GM12801 (cell line): ENCODE results near the gene RAP1GAP.

Source experiments
- TF ChIP-seq, protein P1 (sequence below): IDR thresholded peaks from one replicate; pipeline ENCODE4 v1.5.1; 2011; ENCODE audit warnings: control low read depth; ENCODE audit not compliant: insufficient read length; ENCODE audit errors: extremely low read depth

Gene RAP1GAP

DNA sequence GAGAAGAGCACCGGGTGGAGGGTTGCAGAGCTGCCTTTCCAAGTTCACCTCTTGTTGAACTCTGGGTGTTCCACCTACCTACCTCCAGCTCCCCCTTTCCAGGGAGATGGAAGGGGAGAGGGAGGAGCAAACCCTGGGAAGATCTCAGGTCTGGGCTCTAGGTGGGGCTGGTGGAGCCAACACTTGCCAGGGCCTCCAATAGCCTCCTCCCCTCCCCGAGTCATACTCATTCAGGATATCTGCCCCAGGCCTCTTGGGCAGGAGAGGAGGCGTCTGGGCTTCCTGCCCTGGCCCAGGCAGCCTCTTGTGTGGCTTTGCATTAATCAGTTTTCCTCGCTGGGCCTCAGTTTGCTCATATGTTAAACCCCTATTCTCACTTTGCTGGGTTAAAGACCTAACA, 13.4 kb downstream of the RAP1GAP start:
- TF ChIP-seq, protein P1, sequence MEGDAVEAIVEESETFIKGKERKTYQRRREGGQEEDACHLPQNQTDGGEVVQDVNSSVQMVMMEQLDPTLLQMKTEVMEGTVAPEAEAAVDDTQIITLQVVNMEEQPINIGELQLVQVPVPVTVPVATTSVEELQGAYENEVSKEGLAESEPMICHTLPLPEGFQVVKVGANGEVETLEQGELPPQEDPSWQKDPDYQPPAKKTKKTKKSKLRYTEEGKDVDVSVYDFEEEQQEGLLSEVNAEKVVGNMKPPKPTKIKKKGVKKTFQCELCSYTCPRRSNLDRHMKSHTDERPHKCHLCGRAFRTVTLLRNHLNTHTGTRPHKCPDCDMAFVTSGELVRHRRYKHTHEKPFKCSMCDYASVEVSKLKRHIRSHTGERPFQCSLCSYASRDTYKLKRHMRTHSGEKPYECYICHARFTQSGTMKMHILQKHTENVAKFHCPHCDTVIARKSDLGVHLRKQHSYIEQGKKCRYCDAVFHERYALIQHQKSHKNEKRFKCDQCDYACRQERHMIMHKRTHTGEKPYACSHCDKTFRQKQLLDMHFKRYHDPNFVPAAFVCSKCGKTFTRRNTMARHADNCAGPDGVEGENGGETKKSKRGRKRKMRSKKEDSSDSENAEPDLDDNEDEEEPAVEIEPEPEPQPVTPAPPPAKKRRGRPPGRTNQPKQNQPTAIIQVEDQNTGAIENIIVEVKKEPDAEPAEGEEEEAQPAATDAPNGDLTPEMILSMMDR = no peak

DNA sequence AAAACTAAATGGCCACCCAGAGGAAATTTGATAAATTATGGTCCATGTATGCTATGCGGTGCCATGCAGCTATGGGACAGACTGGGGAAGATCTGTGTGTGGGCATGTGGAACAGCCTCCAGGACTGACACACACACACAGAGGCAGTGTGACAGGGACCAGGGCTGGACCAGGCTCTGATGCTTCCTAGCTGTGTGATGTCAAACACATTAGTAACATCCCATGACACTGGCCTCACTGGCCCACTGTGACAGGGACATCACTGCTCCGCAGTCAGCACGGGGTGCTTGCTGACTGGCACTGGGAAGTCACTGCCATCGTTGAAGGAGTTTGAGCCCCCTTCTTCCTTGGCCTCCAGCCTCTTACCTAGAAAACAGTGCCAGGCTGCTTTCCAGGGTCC, 13.9 kb downstream of the RAP1GAP start:
- TF ChIP-seq, protein P1 = no peak

DNA sequence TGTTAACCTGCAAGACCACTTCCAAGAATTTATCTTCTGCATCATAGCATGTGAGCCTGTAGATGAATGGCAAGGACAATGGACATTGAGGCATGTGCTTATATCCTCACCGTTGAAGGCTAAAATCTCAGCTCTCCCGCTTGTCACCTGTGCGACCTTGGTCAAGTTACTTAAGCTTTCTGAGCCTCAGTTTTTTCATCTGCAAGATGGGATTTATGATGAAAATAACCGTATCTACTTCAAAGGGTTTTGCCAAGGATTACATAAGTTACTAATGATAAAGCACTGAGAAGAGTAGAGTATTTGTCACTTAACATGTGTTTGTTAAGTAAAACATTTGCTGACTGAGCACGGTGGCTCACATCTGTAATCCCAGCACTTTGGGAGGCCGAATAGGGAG, 14.9 kb downstream of the RAP1GAP start:
- TF ChIP-seq, protein P1 = no peak

DNA sequence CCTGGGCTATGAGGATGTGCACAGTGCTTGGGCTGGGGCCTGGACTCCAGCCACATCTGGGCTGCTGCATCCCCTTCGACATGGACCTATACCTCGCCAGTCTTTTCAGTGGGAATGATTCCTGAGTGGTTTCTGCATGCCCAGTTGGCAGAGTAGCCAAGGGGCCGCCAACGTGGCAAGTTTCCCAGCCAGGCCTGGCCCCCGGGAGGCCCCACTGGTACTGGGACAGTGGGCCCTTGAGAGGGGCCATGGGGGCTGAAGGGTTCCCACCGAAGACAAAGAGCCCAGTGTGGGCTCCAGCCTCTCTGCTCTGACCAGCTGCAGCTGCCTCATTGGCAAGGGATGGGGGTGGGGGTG, 15.4 kb downstream of the RAP1GAP start:
- TF ChIP-seq, protein P1 = no peak

DNA sequence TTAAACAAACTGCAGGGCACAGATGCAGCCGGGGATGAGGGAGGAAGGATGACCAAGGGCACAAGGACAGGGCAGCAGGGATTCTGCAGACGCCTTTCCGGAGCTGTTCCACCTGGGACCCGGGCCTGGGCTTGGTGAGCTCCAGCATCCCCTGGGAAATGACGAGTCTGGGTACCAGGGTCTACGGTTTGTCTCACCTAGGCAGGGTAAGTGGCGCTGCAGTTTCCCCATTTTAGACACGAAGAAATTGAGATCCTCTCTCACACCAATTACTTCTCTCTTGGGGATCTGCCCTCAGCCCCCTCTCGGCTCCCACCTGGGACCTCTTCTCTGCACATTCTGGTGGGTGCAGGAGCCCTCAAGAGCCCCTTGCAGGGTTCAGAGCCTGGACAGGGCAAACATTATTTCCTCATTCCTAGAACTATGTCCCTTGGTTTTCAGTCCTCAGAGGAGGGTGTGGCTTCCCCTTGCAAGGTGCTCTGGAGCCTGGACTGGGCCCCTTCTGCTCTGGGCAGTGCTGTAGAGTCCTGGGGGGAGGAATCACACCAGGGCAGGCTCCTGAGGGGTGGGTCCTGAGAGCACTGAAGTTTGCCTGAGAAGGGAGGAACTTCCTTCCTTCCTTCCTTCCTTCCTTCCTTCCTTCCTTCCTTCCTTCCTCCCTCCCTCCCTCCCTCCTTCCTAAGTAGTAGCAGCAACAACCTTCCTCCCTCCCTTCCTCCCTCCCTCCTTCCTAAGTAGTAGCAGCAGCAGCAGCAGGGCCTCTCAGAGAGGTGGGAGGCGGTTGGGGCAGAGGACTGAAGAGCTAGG, 16.0 kb downstream of the RAP1GAP start:
- TF ChIP-seq, protein P1 = no peak

DNA sequence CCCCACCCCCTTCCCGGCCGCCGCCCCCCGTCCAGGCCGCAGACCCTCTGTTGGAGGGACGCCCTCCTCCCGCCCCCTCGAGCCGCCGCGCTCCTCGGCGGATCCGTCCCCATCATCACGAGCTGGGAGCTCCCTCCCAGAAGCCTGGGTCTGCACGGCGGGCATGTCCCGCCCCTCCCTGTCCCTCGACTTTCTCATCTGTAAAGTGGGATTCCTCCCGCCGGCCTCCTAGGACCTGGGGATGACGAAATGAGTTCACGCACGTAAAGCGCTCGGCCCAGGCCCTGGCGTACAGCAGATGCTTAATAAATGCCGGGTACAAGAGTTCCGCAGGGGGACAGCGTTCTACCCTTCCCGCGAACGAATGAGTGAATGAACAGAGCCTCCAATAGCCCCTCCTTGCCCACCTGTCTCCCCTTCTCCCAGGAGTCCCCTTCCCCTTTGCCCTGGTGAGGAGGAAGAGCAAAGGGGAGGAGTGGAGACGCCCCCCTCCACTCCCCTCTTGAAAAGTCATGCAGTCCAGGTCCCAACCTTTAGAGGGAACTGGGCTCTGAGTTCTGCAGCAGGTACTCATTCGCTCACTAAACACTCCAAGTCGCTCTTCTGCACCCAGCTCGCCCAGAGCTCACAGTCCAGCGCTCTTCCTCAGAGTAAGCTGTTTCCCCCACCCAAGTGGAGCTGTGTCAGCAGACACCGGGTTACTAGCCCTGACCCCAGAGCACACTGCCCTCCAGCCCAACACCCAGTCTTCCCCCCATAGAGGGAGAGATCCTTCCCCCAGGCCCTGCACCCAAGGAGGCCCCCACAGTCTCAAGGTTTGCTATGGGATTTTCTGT, 16.8 kb downstream of the RAP1GAP start:
- TF ChIP-seq, protein P1 = no peak

DNA sequence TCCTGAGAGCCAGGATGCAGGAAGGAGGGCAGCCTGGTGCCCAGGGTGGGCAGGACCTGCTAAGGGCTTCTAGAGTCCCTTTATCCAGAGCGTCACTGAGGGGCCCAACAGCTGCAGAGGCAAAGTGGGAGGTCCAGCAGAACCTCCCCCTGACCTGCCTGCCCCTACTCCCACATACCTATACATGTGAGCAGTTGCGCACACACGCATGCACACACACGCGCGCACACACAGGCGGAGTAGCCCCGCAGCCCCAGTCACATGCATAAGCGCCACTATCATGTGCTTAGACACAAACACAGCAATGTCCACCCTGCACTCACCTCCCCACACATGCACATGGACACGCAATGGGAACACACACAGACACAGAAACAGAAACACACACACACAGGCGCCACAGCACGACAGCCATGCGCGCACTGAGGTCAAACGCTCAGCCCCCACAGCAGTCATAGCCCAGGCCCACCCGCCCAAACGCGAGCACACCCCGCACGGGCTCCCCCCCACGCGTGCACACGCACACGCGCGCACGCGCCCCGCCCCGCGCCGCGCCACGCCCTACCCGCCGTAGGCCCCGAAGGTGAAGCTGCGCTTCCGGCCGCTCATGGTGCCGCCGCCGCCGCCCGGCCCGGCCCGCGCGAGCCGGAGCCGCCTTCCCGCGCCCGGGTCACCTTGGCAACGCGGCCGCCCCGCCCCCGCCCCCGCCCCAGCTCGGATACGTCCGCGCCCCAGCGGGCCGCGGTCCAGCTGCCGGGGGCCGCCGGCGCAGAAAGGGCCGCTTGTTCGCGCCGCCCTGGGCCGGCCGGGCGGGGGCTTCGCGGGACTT, 17.7 kb downstream of the RAP1GAP start:
- TF ChIP-seq, protein P1 = no peak
